Testis (tissue), 3 donors: ENCODE data around the gene UBE3B. TPM values are rescaled to one million over a fixed set of nuclear protein-coding genes. Genes with fewer than 3 reads are reported as not detected.

ENCODE experiments used
- DNase-seq: peaks from one replicate; pipeline ENCODE4 v3.0.0-alpha.2; 2019
- H3K27ac ChIP-seq, 2 donors: fragments of 200-600 bp; sonication (generic); one replicate each; pipeline ENCODE4 v1.5.1; 2019
- H3K27me3 ChIP-seq: fragments of 200-600 bp; sonication (generic); one replicate; pipeline ENCODE4 v1.5.1; 2019
- H3K36me3 ChIP-seq: fragments of 200-600 bp; sonication (generic); one replicate; pipeline ENCODE4 v1.5.1; 2017; ENCODE audit warnings: low read depth; ENCODE audit errors: missing control alignments
- H3K4me1 ChIP-seq: fragments of 200-600 bp; sonication (generic); one replicate; pipeline ENCODE4 v1.5.1; 2019
- H3K4me3 ChIP-seq, 2 donors: fragments of 200-600 bp; sonication (generic); one replicate each; pipeline ENCODE4 v1.5.1; 2017 to 2019
- H3K9me3 ChIP-seq: fragments of 200-600 bp; sonication (generic); one replicate; pipeline ENCODE4 v1.5.1; 2017
- POLR2A ChIP-seq: fragments of 450-650 bp; IDR thresholded peaks from one replicate; pipeline ENCODE4 v1.6.1; 2017; ENCODE audit warnings: antibody characterized with exemption, mild to moderate bottlenecking, moderate library complexity
- WGBS, 2 donors: methylation state at CpG; one replicate each; pipeline ENCODE4 v1.1.5; 2018; 5-methylcytosine and 5-hydroxymethylcytosine counted together
- intact Hi-C: fragments of 100-400 bp; cut with DNase I; formaldehyde crosslinking; loops from one replicate; pipeline ENCODE4 v1.15.1; 2023; ENCODE audit warnings: low total_unique reads
- polyA plus RNA-seq: library from polyadenylated mRNA; stranded (reverse); fragments of 350-450 nt; fragmentation: Illumina TruSeq; extraction: RNeasy Lipid Tissue Mini Kit (QIAGEN cat#74804); gene quantifications from one replicate; pipeline ENCODE4 v1.2.3, GENCODE V29; 2014; ENCODE audit warnings: low read depth, low replicate concordance; ENCODE audit not compliant: insufficient read depth
- total RNA-seq, 2 donors: library from RNA; depleted of rRNA; stranded (reverse); fragments of >200 nt; gene quantifications; one replicate each; pipeline ENCODE4 v1.2.3, GENCODE V29; 2016
- TF ChIP-seq, protein P1 (sequence below), 3 experiments: fragments of 450-650 bp in 2 of 3; fragments of 200-600 bp in 1 of 3; sonication (generic) in 1 of 3; IDR thresholded peaks; one replicate each; pipeline ENCODE4 v1.5.1; 2016 to 2019; ENCODE audit warnings: antibody characterized with exemption in 3 of 3, mild to moderate bottlenecking in 2 of 3, moderate library complexity in 1 of 3

The UBE3B gene
- total and polyA plus RNA-seq, 3 donors from 2014 or later: 38.1 to 66.8 (median 65.6) TPM

DNA sequence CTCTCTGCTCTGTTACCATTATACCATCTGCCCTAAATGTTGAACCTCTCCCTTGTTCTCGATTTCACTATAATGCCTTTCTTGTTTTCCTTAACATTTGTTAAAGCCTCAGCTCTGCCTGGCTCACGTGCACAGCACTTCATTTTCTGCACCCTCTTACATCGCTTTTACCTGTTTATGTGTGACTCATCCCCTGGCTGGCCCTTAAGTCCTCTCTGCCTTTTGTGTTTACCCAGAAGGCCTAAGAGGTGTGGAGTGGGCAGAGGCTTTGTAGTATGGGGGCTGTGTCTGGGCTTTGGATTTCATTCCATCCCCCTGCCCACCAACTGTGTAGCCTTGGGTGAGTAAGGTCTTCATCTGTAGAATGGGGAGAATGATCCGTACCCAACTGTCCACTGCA is 36.5 kb downstream of the UBE3B start:
- H3K4me1 ChIP-seq: peaks cover 16% of the 10 kb centered on the region
- WGBS, 2 donors: 83 to 87% methylated on average over 4 of the region's 4 CpGs
- H3K36me3 ChIP-seq: no peaks in the 10 kb centered on the region
- no peak overlapping the region for H3K4me3 ChIP-seq
- H3K27me3 ChIP-seq: no peaks in the 10 kb centered on the region
- TF ChIP-seq POLR2A: no peak
- TF ChIP-seq, protein P1, sequence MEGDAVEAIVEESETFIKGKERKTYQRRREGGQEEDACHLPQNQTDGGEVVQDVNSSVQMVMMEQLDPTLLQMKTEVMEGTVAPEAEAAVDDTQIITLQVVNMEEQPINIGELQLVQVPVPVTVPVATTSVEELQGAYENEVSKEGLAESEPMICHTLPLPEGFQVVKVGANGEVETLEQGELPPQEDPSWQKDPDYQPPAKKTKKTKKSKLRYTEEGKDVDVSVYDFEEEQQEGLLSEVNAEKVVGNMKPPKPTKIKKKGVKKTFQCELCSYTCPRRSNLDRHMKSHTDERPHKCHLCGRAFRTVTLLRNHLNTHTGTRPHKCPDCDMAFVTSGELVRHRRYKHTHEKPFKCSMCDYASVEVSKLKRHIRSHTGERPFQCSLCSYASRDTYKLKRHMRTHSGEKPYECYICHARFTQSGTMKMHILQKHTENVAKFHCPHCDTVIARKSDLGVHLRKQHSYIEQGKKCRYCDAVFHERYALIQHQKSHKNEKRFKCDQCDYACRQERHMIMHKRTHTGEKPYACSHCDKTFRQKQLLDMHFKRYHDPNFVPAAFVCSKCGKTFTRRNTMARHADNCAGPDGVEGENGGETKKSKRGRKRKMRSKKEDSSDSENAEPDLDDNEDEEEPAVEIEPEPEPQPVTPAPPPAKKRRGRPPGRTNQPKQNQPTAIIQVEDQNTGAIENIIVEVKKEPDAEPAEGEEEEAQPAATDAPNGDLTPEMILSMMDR (IDR thresholded peaks at IDR 0.05): no peak
- DNase-seq: no peak
- no peak overlapping the region for H3K27ac ChIP-seq
- intact Hi-C loops: no loop called here
- H3K9me3 ChIP-seq: no peaks in the 10 kb centered on the region

DNA sequence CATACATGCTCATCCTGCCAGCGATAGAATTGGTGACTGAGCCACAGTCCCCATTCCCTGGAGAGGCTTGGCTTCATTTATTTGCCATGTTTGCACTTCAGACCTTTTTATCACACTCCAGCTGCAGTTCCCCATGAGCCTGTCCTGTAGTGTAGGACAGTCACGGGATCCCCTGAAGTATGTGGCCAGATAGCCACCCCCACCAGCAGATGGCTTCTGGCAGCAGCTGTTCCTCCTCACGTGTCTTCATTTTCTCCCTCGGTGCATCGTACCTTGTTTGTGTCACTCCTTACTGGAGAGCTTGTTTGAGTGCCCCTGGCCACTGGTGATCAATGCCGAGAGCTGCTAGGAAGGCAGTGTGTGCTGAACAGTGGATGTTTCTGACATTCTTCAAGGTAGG is 40.2 kb downstream of the UBE3B start:
- Histone ChIP-seq H3K27ac (no peak overlapping the region), H3K36me3 (no peaks in the 10 kb centered on the region), H3K27me3 (no peaks in the 10 kb centered on the region), H3K4me3 (no peak overlapping the region), H3K4me1 (peaks cover 15% of the 10 kb centered on the region), H3K9me3 (no peaks in the 10 kb centered on the region)
- DNase-seq: no peak
- TF ChIP-seq, protein P1 (IDR thresholded peaks at IDR 0.05): no peak
- TF ChIP-seq POLR2A: no peak
- 64 to 73% methylated on average over 6 of the region's 6 CpGs for WGBS, 2 donors
- intact Hi-C loops: loop anchor here (5.0 kb wide), 1 partner anchor 255 kb away; no protein-coding TSS in a partner anchor

DNA sequence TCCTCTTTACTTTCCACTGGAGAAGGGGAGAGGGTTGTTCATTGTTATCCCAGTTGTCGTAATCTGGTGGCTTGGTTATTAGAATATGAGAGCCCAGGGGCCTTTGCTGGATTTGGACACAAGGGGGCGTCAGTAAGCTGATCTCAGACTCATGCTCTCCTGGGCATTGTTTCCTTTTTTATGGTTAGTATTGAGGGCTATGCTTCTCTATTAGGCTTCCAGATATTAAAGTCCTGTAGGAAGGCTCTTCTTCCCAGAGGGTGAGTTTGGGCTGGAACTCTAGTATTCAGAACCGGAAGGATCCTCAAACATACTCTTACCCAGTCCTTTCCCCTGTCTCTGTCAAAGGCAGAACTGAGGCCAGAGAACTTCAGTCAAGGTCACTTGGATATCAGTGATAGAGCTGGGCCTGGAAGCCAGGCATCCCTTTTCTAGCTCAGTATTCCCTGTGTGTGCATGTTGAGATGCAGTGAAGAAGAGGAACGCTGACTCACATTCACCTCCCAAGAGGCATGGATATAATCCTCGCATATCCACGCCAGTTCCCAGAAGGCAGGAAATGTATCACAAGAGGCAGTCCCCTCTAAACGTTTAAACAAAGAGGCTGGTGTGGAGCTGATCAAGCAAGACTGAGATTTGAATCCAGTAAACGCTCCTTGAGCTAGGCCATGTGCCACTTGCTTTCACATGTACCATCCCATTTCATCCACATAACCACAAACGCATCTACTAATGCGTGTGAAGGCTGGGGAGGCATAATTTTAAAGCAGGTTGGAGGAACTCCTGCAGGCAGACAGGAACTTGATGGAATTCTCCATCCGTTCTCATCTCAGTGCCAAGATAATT is 41.6 kb downstream of the UBE3B start:
- H3K9me3 ChIP-seq: no peaks in the 10 kb centered on the region
- intact Hi-C loops: loop anchor here (5.0 kb wide), 1 partner anchor 253 kb away; no protein-coding TSS in a partner anchor
- peak overlapping the region in 1 of 2 donors; percentile 70 for H3K27ac ChIP-seq
- no peak overlapping the region for H3K4me3 ChIP-seq
- DNase-seq: peak; percentile 87
- no peak for TF ChIP-seq POLR2A
- TF ChIP-seq, protein P1 (IDR thresholded peaks at IDR 0.05): peak; percentile 68 to 87 (median 85)
- H3K4me1 ChIP-seq: peaks cover 9% of the 10 kb centered on the region
- 40 to 42% methylated on average over 11 of the region's 11 CpGs for WGBS, 2 donors
- H3K36me3 ChIP-seq: no peaks in the 10 kb centered on the region
- H3K27me3 ChIP-seq: no peaks in the 10 kb centered on the region

DNA sequence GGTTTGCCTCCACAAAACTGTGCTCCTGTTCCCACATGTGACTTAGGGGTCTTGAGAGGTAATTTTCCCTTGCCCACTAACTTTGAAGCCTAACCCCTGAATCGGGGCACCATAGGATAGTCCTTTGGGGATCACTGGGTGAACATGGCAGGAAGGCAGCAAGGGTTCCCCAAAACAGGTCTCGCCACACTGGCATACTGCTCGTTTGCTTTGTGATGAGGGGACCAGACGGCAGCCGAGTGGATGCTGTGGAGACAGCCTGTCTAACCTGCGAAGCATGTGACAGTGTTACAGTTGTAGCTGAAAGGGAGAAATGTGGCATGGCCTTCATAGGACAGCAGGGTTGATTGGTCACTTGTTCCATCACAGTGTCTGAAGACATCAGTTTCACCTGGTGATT is 42.4 kb downstream of the UBE3B start:
- no peak for TF ChIP-seq POLR2A
- TF ChIP-seq, protein P1 (IDR thresholded peaks at IDR 0.05): no peak
- H3K4me1 ChIP-seq: peaks cover 9% of the 10 kb centered on the region
- H3K4me3 ChIP-seq: no peak overlapping the region
- no peaks in the 10 kb centered on the region for H3K9me3 ChIP-seq
- no peaks in the 10 kb centered on the region for H3K36me3 ChIP-seq
- 86 to 89% methylated on average over 6 of the region's 6 CpGs for WGBS, 2 donors
- intact Hi-C loops: loop anchor here (5.0 kb wide), 1 partner anchor 253 kb away; no protein-coding TSS in a partner anchor
- H3K27ac ChIP-seq: peak overlapping the region in 1 of 2 donors; percentile 70
- DNase-seq: no peak
- no peaks in the 10 kb centered on the region for H3K27me3 ChIP-seq
